HG03571 (cell line): ENCODE results near the gene ZNF684.
"Not testable (repeated sequence)": the region's sequence is repeated elsewhere in the genome, so short reads cannot be mapped to it uniquely, and the experiment has no call there.

ENCODE experiments used
- ATAC-seq: cut with Tn5 transposase; IDR thresholded peaks from one replicate; pipeline ENCODE4 v1.9.1; 2021; ENCODE audit not compliant: unreplicated experiment

Gene ZNF684

GRCh38 chr1:40567825-40568224 is 36.4 kb downstream of the ZNF684 start:
- no peak for ATAC-seq

- ATAC-seq = not testable (repeated sequence)
Observed at GRCh38 chr1:40574805-40575204, 43.4 kb downstream of the ZNF684 start.

GRCh38 chr1:40575336-40575735 is 43.9 kb downstream of the ZNF684 start:
- ATAC-seq = no peak

- ATAC-seq = no peak
Observed at GRCh38 chr1:40582116-40582515, 50.7 kb downstream of the ZNF684 start.

GRCh38 chr1:40583980-40584379 is 52.5 kb downstream of the ZNF684 start:
- ATAC-seq = no peak

GRCh38 chr1:40588586-40588985 is 57.1 kb downstream of the ZNF684 start:
- no peak for ATAC-seq

GRCh38 chr1:40592107-40592803 is 60.8 kb downstream of the ZNF684 start:
- ATAC-seq = no peak

- no peak for ATAC-seq
Observed at GRCh38 chr1:40593449-40594186, 62.2 kb downstream of the ZNF684 start.

- no peak for ATAC-seq
Observed at GRCh38 chr1:40594187-40594531, 62.7 kb downstream of the ZNF684 start.

- ATAC-seq = no peak
Observed at GRCh38 chr1:40595623-40596022, 64.2 kb downstream of the ZNF684 start.
